Choroid plexus epithelial cell (primary cell): ENCODE data around the gene POLD4.
"Not testable (repeated sequence)": the region's sequence is repeated elsewhere in the genome, so short reads cannot be mapped to it uniquely, and the experiment has no call there.

Experiments
- DNase-seq: peaks from one replicate; pipeline ENCODE4 v3.0.0-alpha.2; 2010; ENCODE audit warnings: low read depth
- H3K4me3 ChIP-seq: 2 replicates; pipeline ENCODE4 v1.5.1; 2011; ENCODE audit warnings: low read depth, mild to moderate bottlenecking, control low read depth, low read length, moderate library complexity
- CTCF ChIP-seq: conservative IDR thresholded peaks from 2 replicates; pipeline ENCODE4 v1.5.1; 2011; ENCODE audit warnings: low read depth, mild to moderate bottlenecking, control low read depth, inconsistent platforms, low read length, moderate library complexity

POLD4 gene

GRCh38 chr11:67332081-67332691 is 21.2 kb downstream of the POLD4 start:
- no peak for TF ChIP-seq CTCF
- DNase-seq, result no peak
- H3K4me3 ChIP-seq, result no peak overlapping the region

- no peak overlapping the region for H3K4me3 ChIP-seq
- DNase-seq, result no peak
- TF ChIP-seq CTCF, result no peak
Observed at GRCh38 chr11:67323526-67323925, 29.8 kb downstream of the POLD4 start.

GRCh38 chr11:67322049-67322448 is 31.3 kb downstream of the POLD4 start:
- H3K4me3 ChIP-seq, result no peak overlapping the region
- DNase-seq, result no peak
- TF ChIP-seq CTCF, result no peak

GRCh38 chr11:67321313-67321871 is 32.0 kb downstream of the POLD4 start:
- no peak overlapping the region for H3K4me3 ChIP-seq
- no peak for DNase-seq
- TF ChIP-seq CTCF, result no peak

- no peak for TF ChIP-seq CTCF
- H3K4me3 ChIP-seq, result no peak overlapping the region
- DNase-seq, result no peak
Observed at GRCh38 chr11:67320691-67321090, 32.7 kb downstream of the POLD4 start.

GRCh38 chr11:67320011-67320410 is 33.3 kb downstream of the POLD4 start:
- no peak for TF ChIP-seq CTCF
- no peak overlapping the region for H3K4me3 ChIP-seq
- DNase-seq, result peak; percentile 14

GRCh38 chr11:67318876-67319275 is 34.5 kb downstream of the POLD4 start:
- DNase-seq, H3K4me3 ChIP-seq: not testable (repeated sequence)
